CD4-positive, alpha-beta T cell treated with Interleukin-15 for 1 hour (primary cell): ENCODE data around the gene LYRM1.
"Not testable (repeated sequence)": the region's sequence is repeated elsewhere in the genome, so short reads cannot be mapped to it uniquely, and the experiment has no call there.

Experiments used
- DNase-seq: peaks from one replicate; pipeline ENCODE4 v3.0.0-alpha.2; 2020

The LYRM1 gene

GRCh38 chr16:20900299-20901067, at the start of gene LYRM1, which contains the start of gene DCUN1D3:
LYRM1 (plus strand) TSS chr16:20900771; CDS start chr16:20915556, 14,785 bp downstream.
DCUN1D3 (minus strand) TSS chr16:20900358; CDS start chr16:20862538, 37,820 bp downstream.
- peak; percentile 94 for DNase-seq

- no peak for DNase-seq
These were observed 49.6 kb upstream of the LYRM1 start for GRCh38 chr16:20850981-20851380.

- no peak for DNase-seq
These were observed 49.0 kb upstream of the LYRM1 start for GRCh38 chr16:20851601-20852000.

- DNase-seq, result no peak
These were observed 47.4 kb upstream of the LYRM1 start for GRCh38 chr16:20853143-20853542.

GRCh38 chr16:20853981-20854620, 46.5 kb upstream of the LYRM1 start:
- DNase-seq, result no peak

GRCh38 chr16:20854963-20855362, 45.6 kb upstream of the LYRM1 start:
- DNase-seq, result no peak

- DNase-seq, result no peak
These were observed 43.3 kb upstream of the LYRM1 start for GRCh38 chr16:20857281-20857680.

- DNase-seq, result no peak
These were observed 41.3 kb upstream of the LYRM1 start for GRCh38 chr16:20859229-20859628.

- no peak for DNase-seq
These were observed 40.9 kb upstream of the LYRM1 start for GRCh38 chr16:20859699-20860098.

- no peak for DNase-seq
These were observed 40.2 kb upstream of the LYRM1 start for GRCh38 chr16:20860361-20860760.

- not testable (repeated sequence) for DNase-seq
These were observed 39.6 kb upstream of the LYRM1 start for GRCh38 chr16:20860995-20861394.

- no peak for DNase-seq
These were observed 38.2 kb upstream of the LYRM1 start for GRCh38 chr16:20862162-20862960.

- not testable (repeated sequence) for DNase-seq
These were observed 36.2 kb upstream of the LYRM1 start for GRCh38 chr16:20864376-20864775.

- DNase-seq, result no peak
These were observed 35.0 kb upstream of the LYRM1 start for GRCh38 chr16:20865420-20866131.

- DNase-seq, result no peak
These were observed 34.3 kb upstream of the LYRM1 start for GRCh38 chr16:20866145-20866772.

- DNase-seq, result no peak
These were observed 33.8 kb upstream of the LYRM1 start for GRCh38 chr16:20866801-20867200.

GRCh38 chr16:20867585-20867984, 33.0 kb upstream of the LYRM1 start:
- DNase-seq, result no peak

GRCh38 chr16:20868890-20869289, 31.7 kb upstream of the LYRM1 start:
- no peak for DNase-seq

- no peak for DNase-seq
These were observed 30.3 kb upstream of the LYRM1 start for GRCh38 chr16:20870122-20870820.

- DNase-seq, result no peak
These were observed 29.3 kb upstream of the LYRM1 start for GRCh38 chr16:20871258-20871657.

GRCh38 chr16:20871941-20872815, 28.4 kb upstream of the LYRM1 start:
- DNase-seq, result no peak
